Frontal cortex (tissue), 4 donors: ENCODE data around the gene CHRM4. TPM values are rescaled to one million over a fixed set of nuclear protein-coding genes. Genes with fewer than 3 reads are reported as not detected.
"Not testable (repeated sequence)": the region's sequence is repeated elsewhere in the genome, so short reads cannot be mapped to it uniquely, and the experiment has no call there.

Source experiments
- DNase-seq, 2 donors: peaks; one replicate each; pipeline ENCODE4 v3.0.0; 2012; ENCODE audit warnings: low spot score in 2 of 2
- FAIRE-seq: peaks from 2 replicates; lab custom pipeline; 2012; peaks lifted over from hg19 to GRCh38; lab: Jason Lieb, UNC
- total RNA-seq: library from RNA; depleted of rRNA; stranded (reverse); fragments of >200 nt; gene quantifications from one replicate; pipeline ENCODE4 v1.2.3, GENCODE V29; 2014
- donor health status: control.
- donor health status: control.
- donor health status: control.

The CHRM4 gene
- total RNA-seq, 1 donor from 2014 or later: 6.1 TPM

DNA sequence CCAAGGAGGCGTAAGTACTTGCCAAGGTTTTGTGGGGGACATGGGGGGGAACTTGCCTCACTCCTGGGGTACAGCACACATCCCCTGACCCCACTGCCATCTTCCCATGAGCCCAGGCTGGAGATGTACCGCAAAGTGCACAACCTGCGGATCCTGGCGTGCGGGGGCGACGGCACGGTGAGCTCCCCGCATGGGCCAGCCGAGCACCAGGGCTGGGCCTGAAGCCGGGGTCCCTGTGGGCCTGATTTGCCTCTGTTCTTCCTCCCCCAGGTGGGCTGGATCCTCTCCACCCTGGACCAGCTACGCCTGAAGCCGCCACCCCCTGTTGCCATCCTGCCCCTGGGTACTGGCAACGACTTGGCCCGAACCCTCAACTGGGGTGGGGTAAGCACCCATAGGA, 19.1 kb downstream of the CHRM4 start:
- not testable (repeated sequence) for DNase-seq, FAIRE-seq

- no peak for FAIRE-seq
Measured at GRCh38 chr11:46372086-46372485, 19.5 kb downstream of the CHRM4 start.

GRCh38 chr11:46371262-46371661, 20.3 kb downstream of the CHRM4 start:
- not testable (repeated sequence) for FAIRE-seq, DNase-seq

More at GRCh38 chr11:46372086-46372485, 19.5 kb downstream of the CHRM4 start:
- DNase-seq: no peak

DNA sequence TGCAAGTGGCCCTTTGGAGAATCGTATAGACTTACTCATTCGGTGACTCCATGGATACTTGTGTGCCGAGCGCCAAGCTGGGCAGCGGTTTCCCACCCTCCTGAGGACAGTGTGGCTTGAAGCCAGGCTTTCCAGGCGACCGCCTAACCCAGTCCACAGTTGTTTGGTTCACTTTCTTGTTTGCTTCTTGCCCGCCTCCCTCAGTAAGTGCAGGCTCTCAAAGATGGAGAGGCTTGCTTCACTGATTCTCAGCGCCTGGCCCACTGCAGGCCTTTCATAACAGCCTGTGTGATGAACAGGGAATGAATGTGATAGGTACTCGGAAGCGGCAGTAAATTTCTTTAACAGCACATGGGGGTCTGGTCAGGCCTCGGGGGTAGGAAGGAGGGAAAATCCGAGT, 21.3 kb downstream of the CHRM4 start:
- FAIRE-seq (no peak), DNase-seq (no peak)

- DNase-seq: no peak
- FAIRE-seq: no peak
Measured at GRCh38 chr11:46369458-46370152, 22.0 kb downstream of the CHRM4 start.

- no peak for FAIRE-seq
Measured at GRCh38 chr11:46367916-46368267, 23.7 kb downstream of the CHRM4 start.

GRCh38 chr11:46367244-46367915, 24.2 kb downstream of the CHRM4 start:
- DNase-seq (peak; percentile 71 to 72), FAIRE-seq (no peak)

More at GRCh38 chr11:46367916-46368267, 23.7 kb downstream of the CHRM4 start:
- DNase-seq: no peak

DNA sequence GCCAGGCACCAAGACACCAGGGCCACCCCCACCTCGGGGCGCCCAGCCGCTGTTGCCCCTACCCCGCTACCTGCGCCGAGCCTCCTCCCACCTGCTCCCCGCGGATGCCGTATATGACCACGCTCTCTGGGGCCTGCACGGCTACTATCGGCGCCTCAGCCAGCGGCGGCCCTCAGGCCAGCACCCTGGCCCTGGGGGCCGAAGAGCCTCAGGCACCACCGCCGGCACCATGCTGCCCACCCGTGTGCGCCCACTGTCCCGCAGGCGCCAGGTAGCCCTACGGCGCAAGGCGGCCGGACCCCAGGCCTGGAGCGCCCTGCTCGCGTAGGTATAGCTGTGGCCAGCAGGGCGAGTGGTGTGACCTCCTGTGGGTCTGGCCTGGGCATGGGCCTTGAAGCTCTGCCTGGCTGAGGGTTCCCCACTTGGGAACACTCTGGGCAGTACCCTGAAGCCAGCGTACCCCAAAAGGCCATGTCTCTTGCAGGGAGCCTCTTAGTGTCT, 24.9 kb downstream of the CHRM4 start:
- FAIRE-seq: no peak
- DNase-seq: no peak

GRCh38 chr11:46366260-46366659, 25.3 kb downstream of the CHRM4 start:
- no peak for FAIRE-seq
- no peak for DNase-seq

GRCh38 chr11:46364791-46365190, 26.8 kb downstream of the CHRM4 start:
- DNase-seq: no peak
- no peak for FAIRE-seq

GRCh38 chr11:46364056-46364455, 27.5 kb downstream of the CHRM4 start:
- FAIRE-seq: no peak

GRCh38 chr11:46363455-46364005, 28.0 kb downstream of the CHRM4 start:
- DNase-seq (peak; percentile 70 to 72), FAIRE-seq (no peak)

More at GRCh38 chr11:46364056-46364455, 27.5 kb downstream of the CHRM4 start:
- no peak for DNase-seq

DNA sequence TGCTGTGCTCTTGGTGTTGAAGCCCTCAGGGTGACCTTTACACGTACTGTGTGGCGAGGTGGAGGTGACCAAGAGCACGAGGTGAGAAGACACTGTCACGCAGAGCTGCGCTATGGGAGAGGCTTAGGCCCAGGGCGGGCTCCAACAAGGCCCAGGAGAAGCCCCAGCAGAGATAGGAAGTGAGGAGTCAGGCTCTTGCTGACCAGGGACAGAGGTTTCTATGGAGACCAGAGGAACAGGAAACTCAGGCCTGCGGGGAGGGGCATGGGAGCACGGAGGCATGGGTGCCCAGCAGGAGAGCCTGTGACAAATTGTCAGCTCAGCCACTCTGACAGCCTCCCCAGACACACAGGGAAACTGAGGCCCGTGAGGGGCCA, 28.6 kb downstream of the CHRM4 start:
- DNase-seq: peak in 1 of 2 donors; percentile 71

DNA sequence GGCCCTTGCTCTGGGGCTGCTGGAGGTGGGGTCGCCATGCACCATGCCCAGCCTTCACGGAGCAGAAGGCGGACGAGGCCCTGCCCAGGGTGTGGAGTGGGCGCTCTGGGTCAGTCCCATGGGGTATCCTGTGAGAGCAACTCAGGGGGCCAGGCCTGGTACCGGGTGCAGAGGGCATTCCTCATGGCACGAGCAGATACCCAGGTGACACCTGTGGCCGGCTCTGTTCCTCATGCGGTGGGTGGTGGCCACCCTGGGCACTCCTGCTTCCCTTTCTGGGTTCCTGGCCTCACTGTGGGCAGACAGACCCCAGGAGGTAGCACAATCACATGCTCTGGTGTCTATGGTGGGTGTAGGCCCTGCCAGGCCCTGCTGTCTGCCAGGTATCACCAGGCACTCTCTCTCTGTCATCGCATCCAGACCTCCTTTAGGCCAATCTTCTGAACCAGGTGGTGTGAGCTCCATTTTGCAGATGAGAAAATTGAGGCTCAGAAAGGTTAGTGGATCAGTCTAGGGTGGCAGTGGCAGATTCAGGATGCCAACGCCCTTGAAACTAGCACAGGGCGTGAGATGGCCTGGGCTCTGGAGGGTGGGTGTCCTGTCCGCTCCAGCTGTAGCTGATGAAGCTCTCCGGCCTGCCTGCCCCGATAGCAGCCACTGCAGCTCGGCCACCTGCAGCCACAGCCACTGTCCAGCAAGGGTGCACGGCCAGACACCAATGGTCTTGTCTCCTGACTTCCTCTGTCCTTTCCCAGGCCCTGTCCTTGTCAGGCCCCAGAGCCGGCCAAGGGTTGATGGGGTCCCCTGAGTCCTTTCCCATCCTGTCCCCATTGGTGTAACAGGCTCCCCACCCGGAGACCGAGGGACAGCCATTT, 29.2 kb downstream of the CHRM4 start:
- FAIRE-seq: no peak
- no peak for DNase-seq

More for the DNA sequence above, 28.6 kb downstream of the CHRM4 start:
- FAIRE-seq: no peak

DNA sequence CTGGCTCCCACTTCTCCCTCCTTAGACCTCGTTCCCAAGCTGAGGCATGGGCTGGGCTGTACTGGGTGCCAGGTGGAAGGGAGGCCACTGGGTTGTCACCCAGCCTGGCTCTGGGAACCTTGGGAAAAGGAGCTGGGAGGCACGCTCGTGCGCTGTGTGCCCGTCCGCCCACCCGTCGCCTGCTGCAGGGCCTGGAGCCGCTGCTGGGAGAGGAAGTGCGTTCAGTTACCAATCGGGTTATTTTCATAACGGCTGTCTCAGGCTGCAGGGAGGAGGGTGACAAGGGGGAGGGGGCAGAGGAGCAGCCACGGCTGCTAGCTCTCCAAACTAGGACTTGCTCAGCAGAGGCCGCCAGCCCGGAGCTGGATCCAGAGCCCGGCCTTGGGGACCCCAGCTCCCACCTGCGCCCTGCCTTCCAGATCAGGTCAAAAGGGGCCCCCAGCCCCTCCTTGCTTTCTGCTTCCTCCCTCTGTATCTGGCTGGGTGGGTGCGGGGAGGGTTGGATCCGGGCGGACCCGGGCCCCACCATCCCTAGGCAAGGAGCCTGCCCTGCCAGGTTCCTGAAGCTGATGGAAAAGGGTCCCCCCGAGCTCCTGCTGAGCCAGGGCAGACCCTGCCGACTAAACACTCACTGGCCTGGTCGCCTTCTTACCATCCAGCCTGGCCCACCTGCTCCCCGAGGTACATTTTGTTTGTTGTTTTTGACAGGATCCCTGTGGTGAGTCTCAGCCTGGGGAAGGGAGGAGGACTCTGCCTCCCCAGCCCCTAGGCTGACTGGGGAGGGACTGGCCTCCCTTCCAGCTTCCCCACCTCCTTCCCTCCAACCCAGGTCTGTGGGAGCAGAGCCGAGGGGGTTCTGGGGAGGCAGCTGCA, 30.1 kb downstream of the CHRM4 start:
- DNase-seq (peak in 1 of 2 donors; percentile 80), FAIRE-seq (no peak)

DNA sequence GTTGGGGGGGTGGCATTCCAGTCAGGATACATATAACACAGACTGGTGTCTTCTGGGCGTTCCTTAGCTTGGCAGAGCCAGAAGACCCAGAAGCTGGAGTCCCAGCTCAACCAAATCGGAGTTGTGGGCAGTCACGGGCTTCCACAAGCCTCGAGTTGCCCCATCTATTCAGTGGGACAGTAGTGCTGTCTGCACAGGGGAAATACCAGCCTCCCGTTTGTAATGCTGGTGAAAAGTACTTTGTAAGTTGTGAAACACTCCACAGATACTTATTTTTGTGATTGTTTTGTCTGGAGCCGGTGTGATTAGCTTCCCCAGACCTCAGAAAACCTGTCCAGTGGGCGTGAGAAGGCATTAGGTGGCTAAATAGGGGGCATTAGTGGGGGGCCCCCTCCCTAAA, 30.7 kb downstream of the CHRM4 start:
- FAIRE-seq (no peak), DNase-seq (no peak)

DNA sequence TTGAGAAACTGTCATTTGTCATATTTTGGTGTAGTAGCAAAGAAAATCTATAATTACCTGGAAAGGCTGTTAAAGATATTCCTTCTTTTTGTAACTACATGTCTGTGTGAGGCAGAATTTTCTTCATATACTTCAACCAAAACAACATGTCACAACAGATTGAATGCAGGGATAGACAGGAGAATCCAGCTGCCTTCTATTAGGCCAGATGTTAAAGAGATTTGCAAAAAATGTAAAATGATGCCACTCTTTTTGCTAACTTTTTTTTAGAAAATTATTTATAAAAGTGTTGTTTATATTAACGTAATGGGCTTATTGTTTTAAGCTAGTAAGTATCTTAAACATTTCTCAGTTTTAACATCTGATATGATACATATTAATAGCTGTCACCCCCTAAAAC, 31.6 kb downstream of the CHRM4 start:
- FAIRE-seq (no peak), DNase-seq (no peak)

DNA sequence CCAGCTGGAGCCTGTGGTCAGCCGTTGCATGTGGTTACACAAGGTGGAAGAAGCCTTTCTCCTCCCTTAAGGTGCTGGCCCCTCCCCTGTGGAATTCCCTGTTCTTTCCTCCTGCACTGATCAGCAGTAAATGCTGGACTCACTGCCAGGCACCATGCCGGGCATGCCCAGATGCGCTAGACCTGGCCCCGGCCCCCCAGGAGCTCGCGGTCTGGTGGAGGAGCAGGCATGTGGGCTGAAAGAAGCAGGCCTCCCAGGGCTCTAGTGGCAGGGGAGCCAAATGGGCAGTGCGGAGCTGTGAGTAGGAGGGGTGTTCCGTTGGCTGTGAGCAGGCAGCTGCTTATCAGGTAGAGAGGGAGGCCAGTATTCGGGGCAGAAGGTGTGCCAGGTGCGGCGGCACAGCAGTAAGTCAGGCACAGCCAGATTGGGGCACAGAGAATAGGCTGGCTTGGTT, 34.1 kb downstream of the CHRM4 start:
- FAIRE-seq (no peak), DNase-seq (no peak)

GRCh38 chr11:46356924-46357482, 34.6 kb downstream of the CHRM4 start:
- DNase-seq (no peak), FAIRE-seq (no peak)
